Spleen (tissue), 11 donors: Measurements from ENCODE around the gene PRCP. TPM values are rescaled to one million over a fixed set of nuclear protein-coding genes. Genes with fewer than 3 reads are reported as not detected.

Source experiments
- DNase-seq: peaks from one replicate; pipeline ENCODE4 v3.0.0-alpha.2; 2020
- H3K27ac ChIP-seq, 8 donors: fragments of 200-600 bp; sonication (generic) in 7 of 8; 1 replicate in 4 of 8; 2 replicates in 4 of 8; pipeline versions ENCODE4 v1.5.0 to v1.8.0; 2016 to 2021; ENCODE audit warnings: inconsistent platforms in 4 of 8, mild to moderate bottlenecking in 4 of 8, moderate library complexity in 1 of 8
- H3K27me3 ChIP-seq, 7 donors: fragments of 200-600 bp; sonication (generic) in 6 of 7; replicated peaks in 1 of 7; 1 replicate in 4 of 7; 2 replicates in 3 of 7; pipeline versions ENCODE4 v1.5.0 to v1.8.0; 2016 to 2021; ENCODE audit warnings: inconsistent platforms in 3 of 7, mild to moderate bottlenecking in 1 of 7
- H3K36me3 ChIP-seq, 6 donors: fragments of 200-600 bp; sonication (generic) in 5 of 6; 1 replicate in 4 of 6; 2 replicates in 2 of 6; pipeline versions ENCODE4 v1.5.0 to v1.8.0; 2016 to 2021; ENCODE audit warnings: inconsistent platforms in 2 of 6
- H3K4me1 ChIP-seq, 6 donors: fragments of 200-600 bp; sonication (generic) in 5 of 6; 1 replicate in 3 of 6; 2 replicates in 3 of 6; pipeline versions ENCODE4 v1.5.0 to v1.8.0; 2016 to 2021; ENCODE audit warnings: inconsistent platforms in 3 of 6
- H3K4me3 ChIP-seq, 8 donors: fragments of 200-600 bp; sonication (generic) in 7 of 8; 1 replicate in 4 of 8; 2 replicates in 4 of 8; pipeline versions ENCODE4 v1.5.0 to v1.8.0; 2016 to 2021; ENCODE audit warnings: inconsistent platforms in 4 of 8, mild to moderate bottlenecking in 4 of 8, moderate library complexity in 2 of 8
- H3K9me3 ChIP-seq, 8 donors: fragments of 200-600 bp; sonication (generic) in 7 of 8; 1 replicate in 4 of 8; 2 replicates in 4 of 8; pipeline versions ENCODE4 v1.5.0 to v1.8.0; 2016 to 2021; ENCODE audit warnings: inconsistent platforms in 4 of 8
- POLR2A ChIP-seq, 3 donors: fragments of 450-650 bp; IDR thresholded peaks; one replicate each; pipeline ENCODE4 v1.5.1; 2017; ENCODE audit warnings: antibody characterized with exemption in 3 of 3, mild to moderate bottlenecking in 1 of 3
- POLR2AphosphoS5 ChIP-seq, 3 donors: sonication (generic); formaldehyde crosslinking; IDR thresholded peaks; one replicate each; pipeline ENCODE4 v1.5.1; 2017; ENCODE audit warnings: antibody characterized with exemption in 3 of 3
- WGBS, 5 donors: extraction: QIAGEN DNeasy Blood & Tissue Kit in 3 of 5; methylation state at CpG; one replicate each; pipeline versions ENCODE4 v1.1.5 to v1.1.7; 2013 to 2018; 5-methylcytosine and 5-hydroxymethylcytosine counted together
- intact Hi-C: fragments of 100-400 bp; cut with DNase I; formaldehyde crosslinking; loops from one replicate; pipeline ENCODE4 v1.15.0; 2023; ENCODE audit warnings: low total_unique reads
- polyA plus RNA-seq, 3 donors: library from polyadenylated mRNA; stranded (reverse); fragments of 200-250 nt; gene quantifications; one replicate each; pipeline ENCODE4 v1.2.1, GENCODE V29; 2013
- total RNA-seq, 7 donors: library from RNA; depleted of rRNA in 3 of 7; stranded (reverse); fragments of >200 nt in 3 of 7; fragmentation: NEBNext Ultra II Directional in 4 of 7; extraction: Animal tissue kit (Norgen Biotek cat#: 25700) in 4 of 7; gene quantifications; one replicate each; pipeline versions ENCODE4 v1.1.0 to v1.2.1, GENCODE V29; 2016 to 2021
- TF ChIP-seq, protein P1 (sequence below), 11 experiments: fragments of 200-600 bp in 7 of 11; fragments of 450-650 bp in 4 of 11; sonication (generic) in 4 of 11; IDR thresholded peaks in 8 of 11; conservative IDR thresholded peaks in 3 of 11; 1 replicate in 7 of 11; 2 replicates in 4 of 11; pipeline versions ENCODE4 v1.4.0 to v1.8.0; 2016 to 2021; ENCODE audit warnings: antibody characterized with exemption in 11 of 11, inconsistent platforms in 4 of 11, mild to moderate bottlenecking in 1 of 11
- donor health status: healthy with polysubstance abuse.
- donor health status: DM: no; HTN: no; CAD: no; lungs with moderate emphysema.
- donor health status: DM: no; HTN: no; CAD: no.
- donor health status: Bipolar disorder and iron deficiency.
- donor health status: healthy.
- donor health status: DM: no; HTN: no; CAD: no.
- donor health status: DM: yes; HTN: yes; CAD: no.

The PRCP gene
- total and polyA plus RNA-seq, 10 donors, result 22.2 to 85.7 (median 65.7) TPM

DNA sequence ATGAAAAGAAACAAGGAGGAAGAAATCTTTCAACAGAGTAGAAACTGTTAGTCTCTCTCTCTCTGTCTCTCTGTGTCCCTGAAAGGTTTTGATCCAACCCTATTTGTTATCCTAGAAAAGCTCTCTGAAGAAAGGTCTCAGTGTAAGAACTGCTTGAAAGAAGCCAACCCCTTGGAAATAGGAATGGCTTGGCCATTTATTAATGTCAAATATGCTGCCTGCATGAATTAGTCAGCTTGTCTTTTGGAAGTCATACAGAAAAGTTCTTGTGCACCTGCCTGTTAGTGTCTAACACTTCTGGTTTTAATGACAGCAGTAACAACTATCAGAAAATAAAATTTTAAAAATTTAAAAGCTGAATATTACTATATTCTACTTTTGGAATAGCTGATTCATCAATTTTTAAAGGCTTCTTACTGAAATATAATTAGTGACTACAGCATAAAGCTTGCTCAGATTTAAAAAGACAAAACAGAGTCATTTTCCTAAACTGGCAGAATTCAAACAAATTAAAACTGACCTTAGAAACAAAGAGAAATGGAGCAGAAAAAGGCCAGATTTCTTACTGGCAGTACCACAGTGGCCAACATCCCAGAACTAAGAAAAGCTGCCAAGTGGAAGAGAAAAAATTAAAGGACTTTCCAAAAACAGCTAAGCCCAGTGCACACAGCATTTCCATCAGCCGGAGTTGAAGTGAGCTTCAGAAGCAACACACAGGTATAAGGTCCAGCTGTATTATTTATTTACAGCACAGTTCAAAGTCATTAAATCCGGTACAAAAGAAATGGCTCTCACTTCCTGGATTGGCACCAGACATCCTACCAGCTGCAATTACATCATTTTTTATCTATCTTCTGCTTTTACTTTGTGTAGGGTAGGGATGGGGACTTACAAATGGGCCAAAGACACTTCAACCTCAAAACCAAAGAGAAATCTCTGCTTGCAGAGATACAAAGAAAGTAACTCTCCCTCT, 76.3 kb downstream of the PRCP start:
- H3K4me3 ChIP-seq, result no peak overlapping the region
- H3K36me3 ChIP-seq, result peaks cover 0 to 48% (median 7%) of the 10 kb centered on the region in 6 donors
- TF ChIP-seq, protein P1, sequence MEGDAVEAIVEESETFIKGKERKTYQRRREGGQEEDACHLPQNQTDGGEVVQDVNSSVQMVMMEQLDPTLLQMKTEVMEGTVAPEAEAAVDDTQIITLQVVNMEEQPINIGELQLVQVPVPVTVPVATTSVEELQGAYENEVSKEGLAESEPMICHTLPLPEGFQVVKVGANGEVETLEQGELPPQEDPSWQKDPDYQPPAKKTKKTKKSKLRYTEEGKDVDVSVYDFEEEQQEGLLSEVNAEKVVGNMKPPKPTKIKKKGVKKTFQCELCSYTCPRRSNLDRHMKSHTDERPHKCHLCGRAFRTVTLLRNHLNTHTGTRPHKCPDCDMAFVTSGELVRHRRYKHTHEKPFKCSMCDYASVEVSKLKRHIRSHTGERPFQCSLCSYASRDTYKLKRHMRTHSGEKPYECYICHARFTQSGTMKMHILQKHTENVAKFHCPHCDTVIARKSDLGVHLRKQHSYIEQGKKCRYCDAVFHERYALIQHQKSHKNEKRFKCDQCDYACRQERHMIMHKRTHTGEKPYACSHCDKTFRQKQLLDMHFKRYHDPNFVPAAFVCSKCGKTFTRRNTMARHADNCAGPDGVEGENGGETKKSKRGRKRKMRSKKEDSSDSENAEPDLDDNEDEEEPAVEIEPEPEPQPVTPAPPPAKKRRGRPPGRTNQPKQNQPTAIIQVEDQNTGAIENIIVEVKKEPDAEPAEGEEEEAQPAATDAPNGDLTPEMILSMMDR (IDR thresholded peaks at IDR 0.05 in 8 of 11, conservative IDR thresholded peaks at IDR 0.05 in 3 of 11), result no peak
- TF ChIP-seq POLR2AphosphoS5 (IDR thresholded peaks at IDR 0.05), result no peak
- TF ChIP-seq POLR2A (IDR thresholded peaks at IDR 0.05), result no peak
- 44 to 76% (median 69%) methylated on average over 2 of the region's 2 CpGs for WGBS, 5 donors
- H3K27ac ChIP-seq, result no peak overlapping the region
- H3K4me1 ChIP-seq, result no peaks in the 10 kb centered on the region
- intact Hi-C loops, result no loop called here
- H3K27me3 ChIP-seq, result no peaks in the 10 kb centered on the region
- no peaks in the 10 kb centered on the region for H3K9me3 ChIP-seq
- no peak for DNase-seq

DNA sequence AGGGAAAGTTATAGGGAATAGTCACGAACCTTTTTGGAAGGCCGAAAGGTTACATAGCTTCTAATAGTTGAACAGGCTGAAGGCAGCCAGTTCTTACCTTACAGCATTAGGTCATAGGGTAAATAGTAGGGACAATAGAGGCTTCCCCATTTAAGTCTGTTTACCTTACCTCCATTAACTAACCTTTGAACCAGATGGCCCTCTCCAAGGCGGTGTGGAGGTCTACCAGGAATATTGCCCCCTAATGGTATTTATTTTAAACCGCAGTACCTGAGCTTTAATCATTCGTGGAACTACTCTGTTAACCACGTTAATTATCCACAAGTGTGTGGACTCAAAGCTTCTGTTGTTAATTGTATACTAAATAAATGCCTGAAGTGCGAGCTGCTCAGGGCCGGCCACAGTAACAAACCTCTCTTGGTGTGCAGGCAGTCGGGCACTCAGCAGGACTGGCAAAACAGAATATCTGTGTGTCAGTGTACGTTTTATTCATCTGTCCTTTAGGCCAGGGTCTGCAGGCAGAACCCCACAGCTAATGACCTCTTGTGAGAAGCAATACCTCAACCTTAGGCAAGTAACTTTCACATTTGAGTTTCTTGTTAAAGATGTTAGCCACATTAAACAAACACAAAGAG, 81.7 kb downstream of the PRCP start:
- 79 to 90% (median 88%) methylated on average over 10 of the region's 10 CpGs for WGBS, 5 donors
- TF ChIP-seq POLR2AphosphoS5 (IDR thresholded peaks at IDR 0.05) (no peak), POLR2A (IDR thresholded peaks at IDR 0.05) (no peak)
- TF ChIP-seq, protein P1 (IDR thresholded peaks at IDR 0.05 in 8 of 11, conservative IDR thresholded peaks at IDR 0.05 in 3 of 11), result no peak

DNA sequence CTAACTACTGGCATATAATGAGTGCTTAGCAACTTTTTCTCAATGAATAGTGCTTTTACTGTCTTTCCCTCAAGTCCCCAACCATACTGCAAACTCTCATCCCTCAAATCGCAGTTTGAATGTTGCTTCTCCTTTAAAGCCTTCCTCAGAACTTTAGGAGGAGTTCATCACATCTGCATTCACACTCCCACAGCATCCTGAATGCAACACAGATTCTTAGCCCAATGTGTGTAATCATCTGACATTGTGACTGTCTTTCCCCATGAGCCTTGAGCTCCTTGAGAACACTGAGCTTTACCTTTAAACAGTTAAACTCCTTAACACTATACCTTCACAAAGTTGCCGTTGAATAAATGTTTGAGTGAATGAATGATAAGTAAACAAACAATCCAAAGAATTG, 84.8 kb downstream of the PRCP start:
- TF ChIP-seq POLR2AphosphoS5 (IDR thresholded peaks at IDR 0.05) (no peak), POLR2A (IDR thresholded peaks at IDR 0.05) (no peak)
- TF ChIP-seq, protein P1 (IDR thresholded peaks at IDR 0.05 in 8 of 11, conservative IDR thresholded peaks at IDR 0.05 in 3 of 11), result no peak
- 60 to 80% (median 68%) methylated on average over 2 of the region's 2 CpGs for WGBS, 5 donors

More for the DNA sequence above, 81.7 kb downstream of the PRCP start:
- Histone ChIP-seq H3K4me3 (no peak overlapping the region), H3K4me1 (no peaks in the 10 kb centered on the region), H3K27me3 (peaks cover 0 to 9% (median 0%) of the 10 kb centered on the region in 7 donors), H3K9me3 (no peaks in the 10 kb centered on the region), H3K36me3 (peaks cover 0 to 21% (median 0%) of the 10 kb centered on the region in 6 donors), H3K27ac (no peak overlapping the region)
- DNase-seq, result no peak
- intact Hi-C loops, result loop anchor here (2.0 kb wide), 1 partner anchor 28 kb away; no protein-coding TSS in a partner anchor

DNA sequence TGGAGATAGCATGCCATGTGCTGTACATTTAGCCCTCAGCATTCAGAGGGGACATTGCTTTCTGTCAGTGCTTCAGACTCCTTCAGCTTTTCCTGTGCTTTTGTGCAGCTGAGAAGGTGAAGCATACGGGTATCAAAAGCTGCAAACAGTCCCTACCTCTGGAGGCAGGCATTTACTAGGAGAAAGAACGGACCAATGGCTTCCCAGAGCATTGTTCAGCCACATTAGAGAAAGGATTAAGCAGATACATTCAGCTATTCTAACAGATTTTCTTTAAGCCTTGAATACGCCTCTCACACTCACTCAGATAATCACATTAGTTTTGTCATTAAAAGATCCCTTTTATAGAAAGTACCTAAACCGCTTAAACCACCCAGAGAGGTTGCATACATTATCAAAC, 85.9 kb downstream of the PRCP start:
- TF ChIP-seq, protein P1 (IDR thresholded peaks at IDR 0.05 in 8 of 11, conservative IDR thresholded peaks at IDR 0.05 in 3 of 11), result no peak
- TF ChIP-seq POLR2A (IDR thresholded peaks at IDR 0.05) (no peak), POLR2AphosphoS5 (IDR thresholded peaks at IDR 0.05) (no peak)
- DNase-seq, result no peak
- Histone ChIP-seq H3K27ac (no peak overlapping the region), H3K4me3 (no peak overlapping the region), H3K27me3 (peaks cover 0 to 9% (median 0%) of the 10 kb centered on the region in 7 donors), H3K9me3 (no peaks in the 10 kb centered on the region), H3K36me3 (peaks cover 0 to 2% (median 0%) of the 10 kb centered on the region in 6 donors), H3K4me1 (no peaks in the 10 kb centered on the region)
- 53 to 80% (median 76%) methylated on average over 4 of the region's 4 CpGs for WGBS, 5 donors
- intact Hi-C loops, result no loop called here

More for the DNA sequence above, 84.8 kb downstream of the PRCP start:
- H3K36me3 ChIP-seq, result peaks cover 0 to 8% (median 0%) of the 10 kb centered on the region in 6 donors
- H3K27me3 ChIP-seq, result peaks cover 0 to 9% (median 0%) of the 10 kb centered on the region in 7 donors
- no peaks in the 10 kb centered on the region for H3K9me3 ChIP-seq
- DNase-seq, result no peak
- intact Hi-C loops, result no loop called here
- H3K4me3 ChIP-seq, result no peak overlapping the region
- no peak overlapping the region for H3K27ac ChIP-seq
- H3K4me1 ChIP-seq, result no peaks in the 10 kb centered on the region
